Uterus (tissue), 2 donors: ENCODE data around the gene CBLN2.

Experiments used
- POLR2A ChIP-seq, 2 donors: fragments of 450-650 bp; IDR thresholded peaks; one replicate each; pipeline ENCODE4 v1.6.1; 2016; ENCODE audit warnings: antibody characterized with exemption in 2 of 2, mild to moderate bottlenecking in 1 of 2, moderate library complexity in 1 of 2
- TF ChIP-seq, protein P1 (sequence below), 4 experiments: fragments of 200-600 bp in 2 of 4; fragments of 450-650 bp in 2 of 4; sonication (generic) in 2 of 4; IDR thresholded peaks; one replicate each; pipeline ENCODE4 v1.5.1; 2016 to 2019; ENCODE audit warnings: antibody characterized with exemption in 4 of 4, mild to moderate bottlenecking in 2 of 4, moderate library complexity in 1 of 4

GRCh38 chr18:72555101-72555500, 11.0 kb upstream of the CBLN2 start:
- TF ChIP-seq POLR2A (IDR thresholded peaks at IDR 0.05): no peak
- TF ChIP-seq, protein P1, sequence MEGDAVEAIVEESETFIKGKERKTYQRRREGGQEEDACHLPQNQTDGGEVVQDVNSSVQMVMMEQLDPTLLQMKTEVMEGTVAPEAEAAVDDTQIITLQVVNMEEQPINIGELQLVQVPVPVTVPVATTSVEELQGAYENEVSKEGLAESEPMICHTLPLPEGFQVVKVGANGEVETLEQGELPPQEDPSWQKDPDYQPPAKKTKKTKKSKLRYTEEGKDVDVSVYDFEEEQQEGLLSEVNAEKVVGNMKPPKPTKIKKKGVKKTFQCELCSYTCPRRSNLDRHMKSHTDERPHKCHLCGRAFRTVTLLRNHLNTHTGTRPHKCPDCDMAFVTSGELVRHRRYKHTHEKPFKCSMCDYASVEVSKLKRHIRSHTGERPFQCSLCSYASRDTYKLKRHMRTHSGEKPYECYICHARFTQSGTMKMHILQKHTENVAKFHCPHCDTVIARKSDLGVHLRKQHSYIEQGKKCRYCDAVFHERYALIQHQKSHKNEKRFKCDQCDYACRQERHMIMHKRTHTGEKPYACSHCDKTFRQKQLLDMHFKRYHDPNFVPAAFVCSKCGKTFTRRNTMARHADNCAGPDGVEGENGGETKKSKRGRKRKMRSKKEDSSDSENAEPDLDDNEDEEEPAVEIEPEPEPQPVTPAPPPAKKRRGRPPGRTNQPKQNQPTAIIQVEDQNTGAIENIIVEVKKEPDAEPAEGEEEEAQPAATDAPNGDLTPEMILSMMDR (IDR thresholded peaks at IDR 0.05): no peak
